NT2/D1 (cell line): ENCODE results near the gene FBLN5.
"Not testable (repeated sequence)": the region's sequence is repeated elsewhere in the genome, so short reads cannot be mapped to it uniquely, and the experiment has no call there.

Experiments
- DNase-seq: peaks from one replicate; pipeline ENCODE4 v3.0.0-alpha.2; 2011; ENCODE audit warnings: low read depth, low spot score
- H3K27me3 ChIP-seq: 2 replicates; pipeline ENCODE4 v1.6.0; 2011; ENCODE audit warnings: mild to moderate bottlenecking; ENCODE audit not compliant: insufficient read length, insufficient read depth
- H3K36me3 ChIP-seq: 2 replicates; pipeline ENCODE4 v1.6.1; 2011; ENCODE audit warnings: mild to moderate bottlenecking, low read length, mixed read lengths; ENCODE audit not compliant: insufficient read depth, insufficient read length
- H3K4me1 ChIP-seq: 2 replicates; pipeline ENCODE4 v1.5.1; 2011; ENCODE audit not compliant: insufficient read depth, insufficient read length
- H3K4me3 ChIP-seq: 2 replicates; pipeline ENCODE4 v1.5.1; 2011; ENCODE audit warnings: low read depth; ENCODE audit not compliant: insufficient read length
- H3K9ac ChIP-seq: 2 replicates; pipeline ENCODE4 v1.6.0; 2011; ENCODE audit warnings: low read depth; ENCODE audit not compliant: insufficient read length
- H3K9me3 ChIP-seq: 2 replicates; pipeline ENCODE4 v1.5.1; 2011; ENCODE audit warnings: mild to moderate bottlenecking, low read length; ENCODE audit not compliant: insufficient read depth
- SUZ12 ChIP-seq: IDR thresholded peaks from 2 replicates; pipeline ENCODE4 v1.6.1; 2011; ENCODE audit not compliant: insufficient read length, insufficient read depth; ENCODE audit errors: extremely low read depth
- YY1 ChIP-seq: IDR thresholded peaks from 2 replicates; pipeline ENCODE4 v1.6.1; 2011; ENCODE audit not compliant: insufficient read length, insufficient read depth
- ZNF274 ChIP-seq: IDR thresholded peaks from 2 replicates; pipeline ENCODE4 v1.6.1; 2011; ENCODE audit warnings: mild to moderate bottlenecking, low read depth, low read length

The FBLN5 gene

DNA sequence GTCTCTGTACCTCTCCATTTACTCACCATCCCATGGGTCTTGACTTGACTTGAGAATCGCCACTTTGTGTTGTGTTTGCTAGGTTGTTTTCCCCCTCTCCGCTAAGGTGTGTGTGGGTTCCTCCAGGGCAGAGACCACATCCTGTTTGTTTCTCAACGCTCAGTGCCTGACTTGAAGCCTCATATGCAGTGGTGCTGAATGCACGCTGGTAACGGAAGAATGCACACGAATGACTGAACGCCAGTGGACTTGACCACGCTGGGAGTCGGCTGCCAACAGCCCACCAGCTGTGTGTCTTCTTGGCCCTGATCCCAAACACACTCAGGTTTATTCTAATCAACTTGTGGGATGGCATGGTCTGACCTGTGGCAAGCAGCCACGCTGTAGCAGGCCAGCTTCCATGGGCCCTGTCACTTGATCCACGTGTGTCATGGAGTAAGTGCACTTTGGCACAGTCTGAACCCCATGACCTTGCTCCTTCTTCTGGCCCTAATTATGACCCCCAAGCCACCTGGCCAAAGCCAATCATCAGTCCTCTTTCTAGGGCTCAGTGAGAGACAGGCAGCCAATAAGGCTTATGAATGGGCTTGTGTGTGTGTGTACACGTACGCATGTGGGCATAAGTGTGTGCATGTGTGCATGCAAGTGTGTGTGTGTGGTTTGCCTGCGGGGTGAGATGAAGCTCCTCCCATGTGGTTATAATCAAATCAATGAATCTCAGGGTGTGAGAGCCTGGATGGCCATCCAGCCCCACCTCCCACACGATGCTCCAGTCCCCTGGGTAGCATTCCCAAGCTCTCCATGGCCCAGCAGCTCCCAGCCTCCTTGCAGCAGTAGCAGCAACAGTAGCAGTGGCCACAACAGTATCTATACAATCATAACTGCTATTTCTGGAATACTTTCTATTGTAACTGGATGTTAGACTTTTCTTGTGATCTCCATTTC, 73.8 kb downstream of the FBLN5 start:
- H3K9me3 ChIP-seq, result no peaks in the 10 kb centered on the region
- no peaks in the 10 kb centered on the region for H3K27me3 ChIP-seq
- TF ChIP-seq YY1 (no peak), ZNF274 (no peak), SUZ12 (no peak)
- no peaks in the 10 kb centered on the region for H3K36me3 ChIP-seq
- H3K4me1 ChIP-seq, result peaks cover 4% of the 10 kb centered on the region
- no peak overlapping the region for H3K4me3 ChIP-seq
- H3K9ac ChIP-seq, result no peak overlapping the region
- DNase-seq, result no peak

GRCh38 chr14:91872517-91873470, 74.7 kb downstream of the FBLN5 start:
- Histone ChIP-seq H3K27me3 (no peaks in the 10 kb centered on the region), H3K9me3 (no peaks in the 10 kb centered on the region), H3K4me3 (no peak overlapping the region), H3K36me3 (no peaks in the 10 kb centered on the region), H3K9ac (no peak overlapping the region), H3K4me1 (peaks cover 4% of the 10 kb centered on the region)
- DNase-seq, result no peak
- TF ChIP-seq ZNF274 (no peak), YY1 (no peak), SUZ12 (no peak)

GRCh38 chr14:91872011-91872501, 75.4 kb downstream of the FBLN5 start:
- H3K36me3 ChIP-seq, result no peaks in the 10 kb centered on the region
- no peak for DNase-seq
- no peak overlapping the region for H3K4me3 ChIP-seq
- TF ChIP-seq YY1 (no peak), ZNF274 (no peak), SUZ12 (no peak)
- H3K9ac ChIP-seq, result no peak overlapping the region
- H3K4me1 ChIP-seq, result peaks cover 4% of the 10 kb centered on the region
- H3K9me3 ChIP-seq, result no peaks in the 10 kb centered on the region
- no peaks in the 10 kb centered on the region for H3K27me3 ChIP-seq

DNA sequence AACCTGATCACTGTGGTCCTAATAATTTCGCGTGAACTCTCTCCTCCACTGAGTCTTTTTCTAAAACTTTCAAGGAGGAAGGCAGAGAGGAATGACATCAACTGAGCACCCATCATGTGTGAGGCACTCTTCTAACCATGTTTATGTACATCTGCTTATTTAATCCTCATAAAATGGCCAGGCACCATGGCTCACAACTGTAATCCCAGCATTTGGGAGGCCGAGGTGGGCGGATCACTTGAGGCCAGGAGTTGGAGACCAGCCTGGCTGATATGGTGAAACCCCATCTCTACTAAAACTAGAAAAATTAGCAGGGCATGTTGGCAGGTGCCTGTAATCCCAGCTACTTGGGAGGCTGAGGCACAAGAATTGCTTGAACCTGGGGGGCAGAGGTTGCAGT, 76.1 kb downstream of the FBLN5 start:
- not testable (repeated sequence) for H3K9me3 ChIP-seq, H3K4me1 ChIP-seq, DNase-seq, H3K4me3 ChIP-seq, H3K9ac ChIP-seq, H3K27me3 ChIP-seq, H3K36me3 ChIP-seq

GRCh38 chr14:91870890-91871289, 76.6 kb downstream of the FBLN5 start:
- no peak overlapping the region for H3K9ac ChIP-seq
- peaks cover 4% of the 10 kb centered on the region for H3K4me1 ChIP-seq
- H3K36me3 ChIP-seq, result no peaks in the 10 kb centered on the region
- no peaks in the 10 kb centered on the region for H3K27me3 ChIP-seq
- DNase-seq, result no peak
- no peak for TF ChIP-seq SUZ12
- TF ChIP-seq YY1, result no peak
- TF ChIP-seq ZNF274, result no peak
- no peaks in the 10 kb centered on the region for H3K9me3 ChIP-seq
- no peak overlapping the region for H3K4me3 ChIP-seq

GRCh38 chr14:91870001-91870400, 77.5 kb downstream of the FBLN5 start:
- Histone ChIP-seq H3K4me3 (no peak overlapping the region), H3K9me3 (no peaks in the 10 kb centered on the region), H3K4me1 (peaks cover 4% of the 10 kb centered on the region), H3K27me3 (no peaks in the 10 kb centered on the region), H3K9ac (no peak overlapping the region), H3K36me3 (no peaks in the 10 kb centered on the region)
- no peak for DNase-seq
- TF ChIP-seq YY1 (no peak), ZNF274 (no peak), SUZ12 (no peak)

DNA sequence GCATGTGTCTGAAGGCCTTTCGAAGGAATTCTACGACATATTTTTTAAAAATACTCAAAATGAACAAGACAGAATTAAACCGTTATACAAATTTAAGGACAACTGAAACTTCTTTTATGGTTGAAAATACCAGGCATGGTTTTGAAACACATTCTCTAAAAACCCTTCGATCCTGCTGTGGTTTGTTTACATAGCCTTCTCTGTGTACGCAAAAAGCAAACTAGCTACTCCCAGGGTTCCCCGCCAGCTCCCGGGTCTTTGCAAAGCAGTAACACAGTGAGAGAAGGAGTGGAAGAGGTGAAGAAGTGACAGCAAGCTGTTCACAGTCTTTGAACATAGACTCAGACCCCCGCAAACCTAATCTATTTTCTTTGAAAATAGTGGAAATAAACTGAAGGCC, 77.9 kb downstream of the FBLN5 start:
- H3K9ac ChIP-seq, result no peak overlapping the region
- H3K4me3 ChIP-seq, result no peak overlapping the region
- TF ChIP-seq SUZ12, result no peak
- TF ChIP-seq ZNF274, result no peak
- TF ChIP-seq YY1, result no peak
- no peaks in the 10 kb centered on the region for H3K9me3 ChIP-seq
- H3K27me3 ChIP-seq, result no peaks in the 10 kb centered on the region
- no peak for DNase-seq
- peaks cover 4% of the 10 kb centered on the region for H3K4me1 ChIP-seq
- no peaks in the 10 kb centered on the region for H3K36me3 ChIP-seq
